Suprapubic skin (tissue), 4 donors: ENCODE data around the gene DUOX1. TPM values are rescaled to one million over a fixed set of nuclear protein-coding genes. Genes with fewer than 3 reads are reported as not detected.
A peak's percentile ranks its signal among the peaks of the same experiment; 100 is the strongest.

Source experiments
- DNase-seq, 2 donors: peaks; one replicate each; pipeline ENCODE4 v3.0.0-alpha.2; 2019; ENCODE audit warnings: low spot score in 2 of 2
- H3K27ac ChIP-seq: fragments of 200-600 bp; sonication (generic); one replicate; pipeline ENCODE4 v1.5.1; 2019
- H3K27me3 ChIP-seq: fragments of 200-600 bp; sonication (generic); one replicate; pipeline ENCODE4 v1.5.1; 2019
- H3K36me3 ChIP-seq: fragments of 200-600 bp; sonication (generic); one replicate; pipeline ENCODE4 v1.5.1; 2019
- H3K4me1 ChIP-seq: fragments of 200-600 bp; sonication (generic); one replicate; pipeline ENCODE4 v1.5.1; 2019
- H3K4me3 ChIP-seq: fragments of 200-600 bp; sonication (generic); one replicate; pipeline ENCODE4 v1.5.1; 2019; ENCODE audit warnings: mild to moderate bottlenecking
- H3K9me3 ChIP-seq: fragments of 200-600 bp; sonication (generic); one replicate; pipeline ENCODE4 v1.5.1; 2019
- CTCF ChIP-seq, 2 donors: fragments of 200-600 bp in 1 of 2; fragments of 450-650 bp in 1 of 2; sonication (generic) in 1 of 2; IDR thresholded peaks; one replicate each; pipeline ENCODE4 v1.5.1; 2016 to 2019; ENCODE audit warnings: antibody characterized with exemption in 2 of 2, mild to moderate bottlenecking in 1 of 2, moderate library complexity in 1 of 2
- EP300 ChIP-seq: sonication (generic); formaldehyde crosslinking; IDR thresholded peaks from one replicate; pipeline ENCODE4 v1.6.1; 2017; ENCODE audit warnings: antibody characterized with exemption
- POLR2A ChIP-seq, 2 donors: fragments of 450-650 bp; IDR thresholded peaks; one replicate each; pipeline ENCODE4 v1.6.1; 2017; ENCODE audit warnings: antibody characterized with exemption in 2 of 2, mild to moderate bottlenecking in 2 of 2, moderate library complexity in 2 of 2
- POLR2AphosphoS5 ChIP-seq, 3 donors: sonication (generic); formaldehyde crosslinking; IDR thresholded peaks; one replicate each; pipeline ENCODE4 v1.6.1; 2017; ENCODE audit warnings: antibody characterized with exemption in 3 of 3
- WGBS: methylation state at CpG from one replicate; pipeline ENCODE4 v1.1.5; 2018; 5-methylcytosine and 5-hydroxymethylcytosine counted together
- total RNA-seq, 4 donors: library from RNA; depleted of rRNA; stranded (reverse); fragments of >200 nt; gene quantifications; one replicate each; pipeline ENCODE4 v1.1.0, GENCODE V29; 2016

DUOX1 gene
- total RNA-seq, 4 donors from 2014 or later: 87.2 to 246 (median 165) TPM

GRCh38 chr15:45113380-45113990, 16.3 kb upstream of the DUOX1 start:
- DNase-seq: no peak
- WGBS: 9% methylated on average over 10 of the region's 14 CpGs
- Histone ChIP-seq H3K4me3 (no peak overlapping the region), H3K9me3 (no peaks in the 10 kb centered on the region), H3K27ac (no peak overlapping the region), H3K36me3 (no peaks in the 10 kb centered on the region), H3K27me3 (peaks cover 90% of the 10 kb centered on the region), H3K4me1 (peaks cover 52% of the 10 kb centered on the region)
- TF ChIP-seq EP300: no peak
- TF ChIP-seq POLR2AphosphoS5 (IDR thresholded peaks at IDR 0.05): no peak
- TF ChIP-seq CTCF (IDR thresholded peaks at IDR 0.05): no peak
- no peak for TF ChIP-seq POLR2A (IDR thresholded peaks at IDR 0.05)

- DNase-seq: no peak
- no peaks in the 10 kb centered on the region for H3K9me3 ChIP-seq
- peaks cover 83% of the 10 kb centered on the region for H3K27me3 ChIP-seq
- no peaks in the 10 kb centered on the region for H3K36me3 ChIP-seq
- peaks cover 52% of the 10 kb centered on the region for H3K4me1 ChIP-seq
- H3K27ac ChIP-seq: no peak within 1 kb of the TSS
- 2% methylated on average over 31 of the region's 42 CpGs for WGBS
- no peak for TF ChIP-seq POLR2AphosphoS5 (IDR thresholded peaks at IDR 0.05)
- TF ChIP-seq POLR2A (IDR thresholded peaks at IDR 0.05): no peak
- TF ChIP-seq EP300: no peak
- no peak for TF ChIP-seq CTCF (IDR thresholded peaks at IDR 0.05)
- peak within 1 kb of the TSS; percentile 30 for H3K4me3 ChIP-seq
These were observed 15.6 kb upstream of the DUOX1 start, which contains the start of the genes DUOX2 and DUOXA2 for GRCh38 chr15:45114076-45114750. Gene DUOX2 (minus strand): TSS chr15:45114172. CDS start chr15:45113411, 761 bp downstream. Gene DUOXA2 (plus strand): TSS chr15:45114326. CDS start chr15:45114606, 280 bp downstream.

GRCh38 chr15:45114751-45115085, 15.1 kb upstream of the DUOX1 start:
- no peak for DNase-seq
- H3K36me3 ChIP-seq: no peaks in the 10 kb centered on the region
- H3K4me1 ChIP-seq: peaks cover 52% of the 10 kb centered on the region
- H3K4me3 ChIP-seq: no peak overlapping the region
- no peak overlapping the region for H3K27ac ChIP-seq
- 0% methylated on average over 1 of the region's 2 CpGs for WGBS
- H3K9me3 ChIP-seq: no peaks in the 10 kb centered on the region
- TF ChIP-seq POLR2AphosphoS5 (IDR thresholded peaks at IDR 0.05) (no peak), EP300 (no peak), POLR2A (IDR thresholded peaks at IDR 0.05) (no peak), CTCF (IDR thresholded peaks at IDR 0.05) (no peak)
- H3K27me3 ChIP-seq: peaks cover 78% of the 10 kb centered on the region

GRCh38 chr15:45115312-45115820, 14.4 kb upstream of the DUOX1 start:
- Histone ChIP-seq H3K36me3 (no peaks in the 10 kb centered on the region), H3K4me3 (no peak overlapping the region), H3K9me3 (no peaks in the 10 kb centered on the region), H3K27me3 (peaks cover 73% of the 10 kb centered on the region), H3K4me1 (peaks cover 52% of the 10 kb centered on the region), H3K27ac (no peak overlapping the region)
- DNase-seq: no peak
- 41% methylated on average over 7 of the region's 7 CpGs for WGBS
- TF ChIP-seq EP300 (no peak), POLR2A (IDR thresholded peaks at IDR 0.05) (no peak), POLR2AphosphoS5 (IDR thresholded peaks at IDR 0.05) (no peak), CTCF (IDR thresholded peaks at IDR 0.05) (no peak)

GRCh38 chr15:45116006-45116481, 13.8 kb upstream of the DUOX1 start:
- H3K9me3 ChIP-seq: no peaks in the 10 kb centered on the region
- H3K4me1 ChIP-seq: peaks cover 52% of the 10 kb centered on the region
- no peak overlapping the region for H3K4me3 ChIP-seq
- H3K27me3 ChIP-seq: peaks cover 74% of the 10 kb centered on the region
- H3K36me3 ChIP-seq: no peaks in the 10 kb centered on the region
- 13% methylated on average over 19 of the region's 19 CpGs for WGBS
- no peak for TF ChIP-seq POLR2AphosphoS5 (IDR thresholded peaks at IDR 0.05)
- TF ChIP-seq EP300: no peak
- TF ChIP-seq CTCF (IDR thresholded peaks at IDR 0.05): no peak
- no peak for TF ChIP-seq POLR2A (IDR thresholded peaks at IDR 0.05)
- no peak overlapping the region for H3K27ac ChIP-seq
- DNase-seq: no peak
